Stimulated activated CD8-positive, alpha-beta memory T cell treated with anti-CD3 and anti-CD28 coated beads, Interleukin-15, amount 100 ng/mL, for 4 hours (primary cell): ENCODE measurements around the gene KCNA2.

ENCODE experiments used
- DNase-seq, 2 donors: peaks; one replicate each; pipeline ENCODE4 v3.0.0-alpha.2; 2020; ENCODE audit warnings: low read depth in 2 of 2

The KCNA2 gene

GRCh38 chr1:110602466-110602865 lies 3.7 kb downstream of the KCNA2 start:
- DNase-seq: no peak

GRCh38 chr1:110601332-110601731 lies 4.8 kb downstream of the KCNA2 start:
- no peak for DNase-seq

- DNase-seq: no peak
Observed at GRCh38 chr1:110600716-110601115, 5.4 kb downstream of the KCNA2 start.

GRCh38 chr1:110597966-110598365 lies 8.2 kb downstream of the KCNA2 start:
- no peak for DNase-seq

GRCh38 chr1:110596312-110596711 lies 9.8 kb downstream of the KCNA2 start:
- DNase-seq: no peak

GRCh38 chr1:110595353-110595710 lies 10.8 kb downstream of the KCNA2 start:
- no peak for DNase-seq

GRCh38 chr1:110594456-110595352 lies 11.5 kb downstream of the KCNA2 start:
- no peak for DNase-seq

GRCh38 chr1:110593902-110594301 lies 12.3 kb downstream of the KCNA2 start:
- no peak for DNase-seq

- DNase-seq: no peak
Observed at GRCh38 chr1:110591956-110592355, 14.2 kb downstream of the KCNA2 start.

- no peak for DNase-seq
Observed at GRCh38 chr1:110588991-110589390, 17.2 kb downstream of the KCNA2 start.

GRCh38 chr1:110588486-110588885 lies 17.7 kb downstream of the KCNA2 start:
- DNase-seq: no peak

GRCh38 chr1:110587906-110588305 lies 18.3 kb downstream of the KCNA2 start:
- DNase-seq: no peak

- no peak for DNase-seq
Observed at GRCh38 chr1:110585481-110585880, 20.7 kb downstream of the KCNA2 start.

- no peak for DNase-seq
Observed at GRCh38 chr1:110584045-110584444, 22.1 kb downstream of the KCNA2 start.

- no peak for DNase-seq
Observed at GRCh38 chr1:110583505-110583904, 22.7 kb downstream of the KCNA2 start.

- no peak for DNase-seq
Observed at GRCh38 chr1:110582378-110582777, 23.8 kb downstream of the KCNA2 start.

GRCh38 chr1:110581682-110582145 lies 24.4 kb downstream of the KCNA2 start:
- DNase-seq: no peak

GRCh38 chr1:110580244-110580643 lies 25.9 kb downstream of the KCNA2 start:
- no peak for DNase-seq

- DNase-seq: no peak
Observed at GRCh38 chr1:110579460-110579859, 26.7 kb downstream of the KCNA2 start.

GRCh38 chr1:110576441-110576840 lies 29.7 kb downstream of the KCNA2 start:
- DNase-seq: no peak

- no peak for DNase-seq
Observed at GRCh38 chr1:110573314-110573713, 32.8 kb downstream of the KCNA2 start.

- no peak for DNase-seq
Observed at GRCh38 chr1:110572751-110573150, 33.4 kb downstream of the KCNA2 start.

- DNase-seq: no peak
Observed at GRCh38 chr1:110570901-110571300, 35.3 kb downstream of the KCNA2 start.

GRCh38 chr1:110570307-110570706 lies 35.9 kb downstream of the KCNA2 start:
- no peak for DNase-seq
